GM12874 (cell line): ENCODE data around the gene KCTD5.

Experiments
- TF ChIP-seq, protein P1 (sequence below): IDR thresholded peaks from 2 replicates; pipeline ENCODE4 v1.5.1; 2011; ENCODE audit warnings: low read depth, mild to moderate bottlenecking, control low read depth, low read length, moderate library complexity; ENCODE audit not compliant: insufficient read depth

The KCTD5 gene

DNA sequence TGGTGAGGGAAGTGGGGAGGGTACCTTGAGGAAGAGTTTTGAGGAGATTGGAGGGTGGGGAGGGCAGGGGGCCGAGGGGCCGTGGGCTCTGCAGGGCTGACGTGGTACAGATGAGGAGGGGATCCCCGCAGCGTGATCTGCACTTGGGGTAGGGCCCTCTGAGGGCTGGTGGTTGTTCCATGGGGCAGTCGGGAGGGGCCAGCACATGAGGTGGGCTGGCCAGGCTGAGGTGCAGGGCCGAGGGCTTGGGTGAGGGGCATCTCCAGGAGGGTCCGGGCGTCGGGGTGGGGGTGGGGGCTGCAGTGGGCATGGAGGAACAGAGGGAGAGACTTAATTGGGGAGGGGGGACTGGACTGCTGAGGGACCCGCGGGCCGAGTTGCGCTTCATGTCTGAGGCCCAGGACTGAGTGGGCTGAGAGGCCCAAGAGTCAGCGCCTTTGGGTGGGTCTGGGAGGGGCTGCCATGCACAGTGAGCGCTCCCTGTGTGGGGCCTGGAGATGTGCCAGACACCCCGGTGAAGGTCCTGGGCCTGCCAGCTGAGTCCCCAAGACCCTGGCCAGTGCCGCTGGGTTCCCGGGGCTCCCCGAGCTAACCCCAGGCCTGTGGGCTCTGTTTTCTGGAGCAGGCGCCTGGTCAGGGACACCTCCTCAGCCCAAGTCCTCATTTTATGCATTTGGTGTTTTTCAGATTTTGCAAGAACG, 24.4 kb downstream of the KCTD5 start:
- TF ChIP-seq, protein P1, sequence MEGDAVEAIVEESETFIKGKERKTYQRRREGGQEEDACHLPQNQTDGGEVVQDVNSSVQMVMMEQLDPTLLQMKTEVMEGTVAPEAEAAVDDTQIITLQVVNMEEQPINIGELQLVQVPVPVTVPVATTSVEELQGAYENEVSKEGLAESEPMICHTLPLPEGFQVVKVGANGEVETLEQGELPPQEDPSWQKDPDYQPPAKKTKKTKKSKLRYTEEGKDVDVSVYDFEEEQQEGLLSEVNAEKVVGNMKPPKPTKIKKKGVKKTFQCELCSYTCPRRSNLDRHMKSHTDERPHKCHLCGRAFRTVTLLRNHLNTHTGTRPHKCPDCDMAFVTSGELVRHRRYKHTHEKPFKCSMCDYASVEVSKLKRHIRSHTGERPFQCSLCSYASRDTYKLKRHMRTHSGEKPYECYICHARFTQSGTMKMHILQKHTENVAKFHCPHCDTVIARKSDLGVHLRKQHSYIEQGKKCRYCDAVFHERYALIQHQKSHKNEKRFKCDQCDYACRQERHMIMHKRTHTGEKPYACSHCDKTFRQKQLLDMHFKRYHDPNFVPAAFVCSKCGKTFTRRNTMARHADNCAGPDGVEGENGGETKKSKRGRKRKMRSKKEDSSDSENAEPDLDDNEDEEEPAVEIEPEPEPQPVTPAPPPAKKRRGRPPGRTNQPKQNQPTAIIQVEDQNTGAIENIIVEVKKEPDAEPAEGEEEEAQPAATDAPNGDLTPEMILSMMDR: no peak

DNA sequence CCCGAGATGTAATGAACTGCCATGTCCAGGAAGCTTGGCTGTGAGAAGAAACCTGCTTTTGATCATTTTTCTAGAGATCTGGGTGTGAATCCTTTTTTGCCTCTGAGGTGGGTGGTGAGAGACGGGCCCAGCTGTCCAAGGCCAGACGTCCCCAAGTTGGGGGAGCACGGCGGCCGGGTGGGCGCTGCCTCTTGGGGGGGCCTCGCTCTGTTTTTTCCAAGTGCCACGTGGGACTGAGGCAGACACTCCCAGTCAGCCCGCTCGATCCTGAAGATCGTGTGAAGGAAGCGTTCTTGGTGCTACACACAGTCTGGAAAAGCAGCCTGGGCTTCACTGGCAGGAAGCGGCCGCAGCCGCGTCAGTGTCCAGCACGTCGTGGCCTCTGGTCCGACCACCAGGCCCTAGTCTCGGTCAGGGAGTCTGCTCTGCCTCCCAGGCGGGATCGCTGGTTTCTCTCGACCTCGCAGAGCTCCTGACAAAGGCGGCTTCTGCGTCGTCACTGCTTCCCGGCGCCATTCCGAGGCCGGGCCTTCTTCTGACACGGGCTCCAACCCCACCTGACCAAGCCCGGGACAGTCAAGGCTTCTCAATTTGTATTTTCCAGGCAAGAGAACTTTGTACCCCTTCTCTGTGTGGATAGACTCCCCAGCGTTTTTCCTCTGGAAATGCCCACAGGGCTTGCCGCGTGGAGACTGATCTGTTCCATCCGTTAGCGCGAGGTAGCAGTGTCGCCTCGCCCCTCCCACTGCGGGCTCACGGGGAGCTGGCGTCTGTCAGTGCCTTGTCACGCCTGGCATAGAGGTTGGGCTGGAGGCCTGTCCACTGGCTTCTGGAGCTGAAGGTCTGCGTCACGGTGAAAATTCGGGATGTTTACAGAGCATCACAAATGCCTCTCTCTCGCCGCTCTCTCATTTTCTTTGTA, 25.3 kb downstream of the KCTD5 start:
- TF ChIP-seq, protein P1: no peak

DNA sequence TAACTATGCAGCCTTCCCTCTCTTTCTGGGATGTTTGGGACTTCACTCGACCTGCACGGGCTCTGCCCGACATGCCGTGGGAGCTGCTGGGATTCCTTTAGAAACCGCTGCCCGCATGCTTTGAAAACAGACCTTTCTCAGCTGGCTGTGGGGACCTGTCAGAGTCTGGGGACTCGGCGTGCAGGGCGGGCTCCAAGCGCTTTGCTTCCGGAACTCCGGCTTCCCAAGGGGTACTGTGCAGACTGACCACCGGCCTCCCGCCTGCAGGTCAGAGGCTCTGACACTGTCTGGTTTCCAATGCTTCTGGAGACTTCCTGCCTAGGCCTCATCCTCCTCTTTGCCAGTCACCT, 25.9 kb downstream of the KCTD5 start:
- TF ChIP-seq, protein P1: no peak

DNA sequence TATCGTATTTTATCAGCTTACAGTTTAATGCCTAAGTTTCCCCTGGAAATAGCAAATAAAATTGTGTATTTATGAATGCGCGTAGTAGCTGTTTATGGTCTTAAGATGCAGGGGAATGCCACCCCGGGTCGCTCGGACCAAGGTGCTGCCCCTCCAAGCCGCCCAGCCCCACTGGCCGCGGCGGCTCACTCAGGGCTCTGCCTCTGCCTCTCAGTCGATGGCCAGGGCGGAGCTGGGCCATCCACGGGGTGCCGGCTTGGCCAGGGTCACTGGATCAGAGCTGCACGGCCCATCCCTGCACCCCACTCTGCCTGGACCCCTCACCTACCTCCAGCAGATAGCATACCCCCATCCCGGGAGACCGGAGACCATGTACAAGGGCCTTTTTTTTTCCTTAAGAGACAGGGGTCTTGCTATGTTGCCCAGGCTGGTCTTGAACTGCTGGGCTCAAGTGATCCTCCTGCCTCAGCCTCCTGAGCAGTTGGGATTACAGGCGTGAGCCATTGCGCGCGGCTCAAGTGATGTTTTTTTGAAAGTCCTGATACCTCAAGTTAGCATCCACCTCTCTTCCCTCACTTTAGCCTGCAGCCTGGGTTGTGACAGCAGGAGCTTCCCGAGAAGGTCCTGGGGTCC, 26.7 kb downstream of the KCTD5 start:
- TF ChIP-seq, protein P1: no peak

DNA sequence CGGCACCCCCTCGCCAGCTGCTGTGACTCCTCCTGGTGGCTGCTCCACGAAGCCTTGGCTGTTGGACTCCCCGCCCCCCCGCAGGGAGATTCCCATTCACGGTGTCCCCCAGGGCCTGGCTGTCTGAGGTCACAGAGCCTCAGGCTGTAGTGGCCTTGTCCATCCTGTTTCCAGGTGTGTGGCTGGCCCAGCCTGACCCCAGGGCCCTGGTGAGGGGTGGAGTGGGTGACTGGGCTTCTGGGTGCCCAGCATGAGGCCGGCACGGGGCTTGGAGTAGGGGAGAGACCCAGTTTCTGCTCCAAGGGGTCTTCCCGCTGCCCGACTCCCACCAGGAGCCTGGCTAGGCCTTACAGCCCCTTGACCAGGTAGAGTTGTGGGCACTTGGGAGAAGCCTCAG, 27.3 kb downstream of the KCTD5 start:
- TF ChIP-seq, protein P1: no peak

DNA sequence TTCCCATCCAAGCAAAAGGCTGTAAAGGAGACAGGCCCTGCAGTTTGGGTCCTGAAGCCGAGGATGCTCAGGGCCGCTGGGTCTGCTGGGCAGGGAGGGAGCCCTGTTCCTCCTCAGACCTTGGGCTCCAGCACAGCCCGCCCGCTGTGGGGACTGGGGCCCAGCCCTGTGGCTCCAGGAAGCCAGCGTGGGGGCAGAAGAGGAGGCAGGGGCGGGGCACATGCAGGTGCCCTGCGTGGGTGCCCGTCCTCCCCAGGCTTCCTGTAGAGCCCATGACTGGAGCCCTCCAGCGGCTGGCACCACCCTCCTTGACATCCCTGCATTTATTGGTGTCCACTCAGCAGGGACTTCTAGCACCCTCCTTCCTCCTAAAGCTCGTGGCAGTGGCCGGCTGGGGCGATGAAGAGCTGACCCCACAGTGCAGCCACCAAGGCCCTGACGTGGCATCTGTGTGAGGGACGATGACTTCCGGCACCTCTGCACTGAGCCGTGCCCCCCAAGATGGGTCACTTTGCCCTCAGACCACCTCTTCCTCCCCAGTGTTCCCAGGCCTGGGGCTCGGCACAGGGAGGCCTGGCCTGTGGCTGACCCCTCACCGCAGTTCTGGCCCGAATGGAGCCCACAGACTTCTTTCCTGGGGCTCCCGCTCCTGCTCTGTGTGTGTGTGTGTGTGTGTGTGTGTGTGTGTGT, 27.8 kb downstream of the KCTD5 start:
- TF ChIP-seq, protein P1: no peak
